ENCODE data around the gene ZGPAT.

The ZGPAT gene

GRCh38 chr20:63744574-63745423 lies 37.0 kb downstream of the ZGPAT start:
- no peak for DNase-seq (ENCODE audit: low spot score)

- no peak for DNase-seq (ENCODE audit: low spot score)
Observed at GRCh38 chr20:63745424-63745805, 37.6 kb downstream of the ZGPAT start.

- no peak for DNase-seq (ENCODE audit: low spot score)
Observed at GRCh38 chr20:63745961-63746731, 38.3 kb downstream of the ZGPAT start.

- DNase-seq (ENCODE audit: low spot score), result no peak
Observed at GRCh38 chr20:63746751-63747315, 39.0 kb downstream of the ZGPAT start.

- DNase-seq (ENCODE audit: low spot score), result no peak
Observed at GRCh38 chr20:63747622-63748069, 39.8 kb downstream of the ZGPAT start.

GRCh38 chr20:63748070-63748933 lies 40.5 kb downstream of the ZGPAT start:
- no peak for DNase-seq (ENCODE audit: low spot score)

- DNase-seq (ENCODE audit: low spot score), result no peak
Observed at GRCh38 chr20:63748934-63749270, 41.1 kb downstream of the ZGPAT start.

GRCh38 chr20:63749597-63750508 lies 42.0 kb downstream of the ZGPAT start:
- DNase-seq (ENCODE audit: low spot score), result no peak

- no peak for DNase-seq (ENCODE audit: low spot score)
Observed at GRCh38 chr20:63750807-63751470, 43.1 kb downstream of the ZGPAT start.

- no peak for DNase-seq (ENCODE audit: low spot score)
Observed at GRCh38 chr20:63751471-63752271, 43.8 kb downstream of the ZGPAT start.

GRCh38 chr20:63752411-63753101 lies 44.7 kb downstream of the ZGPAT start:
- no peak for DNase-seq (ENCODE audit: low spot score)

- no peak for DNase-seq (ENCODE audit: low spot score)
Observed at GRCh38 chr20:63753381-63753780, 45.5 kb downstream of the ZGPAT start.

GRCh38 chr20:63754008-63754407 lies 46.2 kb downstream of the ZGPAT start:
- no peak for DNase-seq (ENCODE audit: low spot score)

GRCh38 chr20:63755933-63756647 lies 48.3 kb downstream of the ZGPAT start:
- no peak for DNase-seq (ENCODE audit: low spot score)

GRCh38 chr20:63756648-63756991 lies 48.8 kb downstream of the ZGPAT start:
- DNase-seq (ENCODE audit: low spot score), result no peak

GRCh38 chr20:63758152-63758551 lies 50.3 kb downstream of the ZGPAT start:
- DNase-seq (ENCODE audit: low spot score), result no peak

GRCh38 chr20:63759377-63759901 lies 51.6 kb downstream of the ZGPAT start:
- no peak for DNase-seq (ENCODE audit: low spot score)
